IPS DF 6.9 (cell line): ENCODE results near the gene POLD3.

Experiments
- DNase-seq: peaks from one replicate; pipeline ENCODE4 v3.0.0-alpha.2; 2013; ENCODE audit warnings: low read depth, low spot score
- H3K27ac ChIP-seq: one replicate; pipeline ENCODE4 v1.5.1; 2013; ENCODE audit warnings: low read length, control low read depth
- H3K27me3 ChIP-seq: 2 replicates; pipeline ENCODE4 v1.6.1; 2013; ENCODE audit warnings: mild to moderate bottlenecking, low read length; ENCODE audit not compliant: control insufficient read depth, insufficient read depth
- H3K36me3 ChIP-seq: 2 replicates; pipeline ENCODE4 v1.6.1; 2013; ENCODE audit warnings: low read length; ENCODE audit not compliant: control insufficient read depth, insufficient read depth
- H3K4me1 ChIP-seq: 2 replicates; pipeline ENCODE4 v1.6.1; 2013; ENCODE audit warnings: low read length; ENCODE audit not compliant: control insufficient read depth, insufficient read depth
- H3K4me3 ChIP-seq: 2 replicates; pipeline ENCODE4 v1.5.1; 2013; ENCODE audit warnings: mild to moderate bottlenecking, low read length
- H3K9me3 ChIP-seq: 2 replicates; pipeline ENCODE4 v1.6.1; 2013; ENCODE audit warnings: low read length, inconsistent platforms; ENCODE audit not compliant: control insufficient read depth, insufficient read depth
- WGBS: extraction: QIAGEN DNeasy Blood & Tissue Kit; methylation state at CpG from one replicate; pipeline ENCODE4 v1.1.7; 2013; ENCODE audit warnings: mixed read lengths, missing lambda C conversion rate; ENCODE audit not compliant: insufficient read length, insufficient coverage; 5-methylcytosine and 5-hydroxymethylcytosine counted together

POLD3 gene

GRCh38 chr11:74568028-74568427, 24.4 kb upstream of the POLD3 start:
- Histone ChIP-seq H3K27me3 (no peaks in the 10 kb centered on the region), H3K4me1 (no peaks in the 10 kb centered on the region), H3K36me3 (no peaks in the 10 kb centered on the region), H3K4me3 (no peak overlapping the region), H3K27ac (no peak overlapping the region), H3K9me3 (no peaks in the 10 kb centered on the region)
- no CpG with 5 or more reads among the region's 1 CpG for WGBS
- no peak for DNase-seq

- WGBS, result no CpG with 5 or more reads among the region's 8 CpGs
- Histone ChIP-seq H3K4me1 (no peaks in the 10 kb centered on the region), H3K9me3 (no peaks in the 10 kb centered on the region), H3K36me3 (no peaks in the 10 kb centered on the region), H3K4me3 (no peak overlapping the region), H3K27ac (no peak overlapping the region), H3K27me3 (no peaks in the 10 kb centered on the region)
- peak; percentile 20 for DNase-seq
Measured at GRCh38 chr11:74570266-74571061, 21.9 kb upstream of the POLD3 start.

GRCh38 chr11:74571062-74571399, 21.4 kb upstream of the POLD3 start:
- H3K36me3 ChIP-seq, result no peaks in the 10 kb centered on the region
- no CpG with 5 or more reads among the region's 2 CpGs for WGBS
- H3K9me3 ChIP-seq, result no peaks in the 10 kb centered on the region
- H3K4me3 ChIP-seq, result no peak overlapping the region
- DNase-seq, result no peak
- no peaks in the 10 kb centered on the region for H3K4me1 ChIP-seq
- no peak overlapping the region for H3K27ac ChIP-seq
- no peaks in the 10 kb centered on the region for H3K27me3 ChIP-seq

GRCh38 chr11:74572349-74572748, 20.0 kb upstream of the POLD3 start:
- no peaks in the 10 kb centered on the region for H3K9me3 ChIP-seq
- no peak overlapping the region for H3K27ac ChIP-seq
- H3K4me1 ChIP-seq, result no peaks in the 10 kb centered on the region
- H3K36me3 ChIP-seq, result no peaks in the 10 kb centered on the region
- DNase-seq, result no peak
- H3K4me3 ChIP-seq, result no peak overlapping the region
- no CpG with 5 or more reads among the region's 4 CpGs for WGBS
- no peaks in the 10 kb centered on the region for H3K27me3 ChIP-seq

DNA sequence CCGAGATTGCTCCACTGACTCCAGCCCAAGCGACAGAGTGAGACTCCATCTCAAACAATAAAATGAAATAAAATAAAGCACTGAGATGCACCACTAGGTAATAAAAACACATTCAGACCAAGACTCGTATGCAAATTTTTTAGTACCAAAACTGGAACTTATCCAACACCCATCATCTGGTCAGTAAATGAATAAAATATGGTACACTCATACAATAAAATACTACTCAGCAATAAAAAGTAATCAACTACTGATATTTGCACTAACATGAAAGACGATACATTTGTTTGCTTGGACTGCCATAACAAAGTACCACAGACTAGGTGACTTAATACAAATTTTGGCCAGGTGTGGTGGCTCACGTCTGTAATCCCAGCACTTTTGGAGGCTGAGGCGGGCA, 17.8 kb upstream of the POLD3 start:
- no peaks in the 10 kb centered on the region for H3K27me3 ChIP-seq
- no peaks in the 10 kb centered on the region for H3K36me3 ChIP-seq
- DNase-seq, result no peak
- no peaks in the 10 kb centered on the region for H3K9me3 ChIP-seq
- no peak overlapping the region for H3K4me3 ChIP-seq
- no peaks in the 10 kb centered on the region for H3K4me1 ChIP-seq
- no peak overlapping the region for H3K27ac ChIP-seq
- WGBS, result no CpG with 5 or more reads among the region's 6 CpGs

GRCh38 chr11:74575999-74576398, 16.4 kb upstream of the POLD3 start:
- no peak for DNase-seq
- Histone ChIP-seq H3K4me1 (no peaks in the 10 kb centered on the region), H3K27ac (no peak overlapping the region), H3K9me3 (no peaks in the 10 kb centered on the region), H3K27me3 (no peaks in the 10 kb centered on the region), H3K36me3 (no peaks in the 10 kb centered on the region), H3K4me3 (no peak overlapping the region)
- no CpG with 5 or more reads among the region's 3 CpGs for WGBS

GRCh38 chr11:74577181-74577580, 15.2 kb upstream of the POLD3 start:
- H3K9me3 ChIP-seq, result no peaks in the 10 kb centered on the region
- WGBS, result no CpG with 5 or more reads among the region's 4 CpGs
- no peaks in the 10 kb centered on the region for H3K36me3 ChIP-seq
- no peaks in the 10 kb centered on the region for H3K4me1 ChIP-seq
- DNase-seq, result no peak
- H3K4me3 ChIP-seq, result no peak overlapping the region
- H3K27ac ChIP-seq, result no peak overlapping the region
- no peaks in the 10 kb centered on the region for H3K27me3 ChIP-seq

GRCh38 chr11:74577624-74578396, 14.6 kb upstream of the POLD3 start:
- no peak overlapping the region for H3K27ac ChIP-seq
- no peak for DNase-seq
- no peaks in the 10 kb centered on the region for H3K4me1 ChIP-seq
- H3K36me3 ChIP-seq, result no peaks in the 10 kb centered on the region
- WGBS, result no CpG with 5 or more reads among the region's 6 CpGs
- H3K9me3 ChIP-seq, result no peaks in the 10 kb centered on the region
- H3K27me3 ChIP-seq, result no peaks in the 10 kb centered on the region
- H3K4me3 ChIP-seq, result no peak overlapping the region

GRCh38 chr11:74579577-74580270, 12.7 kb upstream of the POLD3 start:
- no peak overlapping the region for H3K27ac ChIP-seq
- H3K9me3 ChIP-seq, result no peaks in the 10 kb centered on the region
- no peak for DNase-seq
- H3K27me3 ChIP-seq, result no peaks in the 10 kb centered on the region
- no peaks in the 10 kb centered on the region for H3K36me3 ChIP-seq
- H3K4me3 ChIP-seq, result no peak overlapping the region
- no CpG with 5 or more reads among the region's 6 CpGs for WGBS
- H3K4me1 ChIP-seq, result no peaks in the 10 kb centered on the region

DNA sequence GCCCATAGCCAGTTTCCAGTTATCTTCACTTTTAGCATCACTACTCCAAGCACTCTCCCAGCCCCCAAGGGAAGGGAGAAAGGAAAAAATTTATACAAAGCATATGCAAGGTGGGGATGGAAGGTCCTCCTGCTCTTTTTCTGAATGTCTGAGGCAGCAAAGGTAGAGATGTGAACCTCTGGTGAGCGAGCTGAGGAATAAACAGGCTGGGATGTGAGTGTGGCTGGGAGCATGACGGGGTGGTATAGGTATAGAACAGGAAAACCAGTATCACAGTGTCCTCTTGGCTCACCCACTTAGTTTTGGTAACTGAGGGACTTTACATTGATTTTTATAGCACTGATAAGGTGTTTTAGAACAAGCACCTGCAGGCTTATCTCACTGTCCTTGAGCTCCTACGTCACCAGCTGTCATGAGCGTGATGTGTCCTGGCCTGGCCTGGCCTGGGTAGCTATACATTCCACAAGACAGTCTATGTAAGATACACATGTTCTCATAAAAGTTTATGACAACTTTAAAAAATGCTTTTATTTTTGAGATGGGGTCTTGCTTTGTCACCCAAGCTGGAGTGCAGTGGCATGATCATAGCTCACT, 10.3 kb upstream of the POLD3 start:
- no peak for DNase-seq
- Histone ChIP-seq H3K27me3 (no peaks in the 10 kb centered on the region), H3K4me1 (no peaks in the 10 kb centered on the region), H3K9me3 (no peaks in the 10 kb centered on the region), H3K36me3 (no peaks in the 10 kb centered on the region), H3K4me3 (no peak overlapping the region), H3K27ac (no peak overlapping the region)
- no CpG with 5 or more reads among the region's 4 CpGs for WGBS
